Loucy (cell line): ENCODE data around the gene RSPRY1.

Source experiments
- CTCF ChIP-seq: fragments of 200-600 bp; sonication (generic); conservative IDR thresholded peaks from 2 replicates; pipeline ENCODE4 v1.5.1; 2014; ENCODE audit warnings: mild to moderate bottlenecking, antibody characterized with exemption, low read length
- EZH2phosphoT487 ChIP-seq: fragments of 200-600 bp; IDR thresholded peaks from 2 replicates; pipeline ENCODE4 v1.6.1; 2018; ENCODE audit warnings: antibody characterized with exemption, mild to moderate bottlenecking, moderate library complexity, borderline replicate concordance

- TF ChIP-seq CTCF (no peak), EZH2phosphoT487 (no peak)
Measured at GRCh38 chr16:57149391-57149790, 36.7 kb upstream of the RSPRY1 start.
